Immature natural killer cell (primary cell): ENCODE measurements around the gene GRIA1. TPM values are rescaled to one million over a fixed set of nuclear protein-coding genes. Genes with fewer than 3 reads are reported as not detected.

Experiments used
- DNase-seq, 3 donors: peaks; one replicate each; pipeline ENCODE4 v3.0.0; 2022; ENCODE audit warnings: mixed read lengths in 1 of 3
- H3K27ac Mint-ChIP-seq, 6 donors: one replicate each; pipeline ENCODE4 v1.8.0; 2020; ENCODE audit warnings: mixed read lengths in 6 of 6, mild to moderate bottlenecking in 5 of 6, inconsistent platforms in 4 of 6, moderate library complexity in 3 of 6
- H3K27me3 Mint-ChIP-seq, 3 donors: one replicate each; pipeline ENCODE4 v1.8.0; 2020 to 2021; ENCODE audit warnings: low read depth in 3 of 3, mild to moderate bottlenecking in 3 of 3, mixed read lengths in 3 of 3, moderate library complexity in 3 of 3, inconsistent platforms in 1 of 3
- H3K36me3 Mint-ChIP-seq, 3 donors: one replicate each; pipeline ENCODE4 v1.8.0; 2020; ENCODE audit warnings: mixed read lengths in 3 of 3, inconsistent platforms in 2 of 3, mild to moderate bottlenecking in 2 of 3
- H3K4me1 Mint-ChIP-seq, 2 donors: one replicate each; pipeline ENCODE4 v1.8.0; 2020; ENCODE audit warnings: inconsistent platforms in 2 of 2, mild to moderate bottlenecking in 2 of 2, mixed read lengths in 2 of 2, moderate library complexity in 1 of 2
- H3K4me3 Mint-ChIP-seq, 5 donors: one replicate each; pipeline ENCODE4 v1.8.0; 2020; ENCODE audit warnings: mild to moderate bottlenecking in 5 of 5, mixed read lengths in 5 of 5, inconsistent platforms in 3 of 5, moderate library complexity in 3 of 5
- H3K9me3 Mint-ChIP-seq, 6 donors: one replicate each; pipeline ENCODE4 v1.8.0; 2020; ENCODE audit warnings: mild to moderate bottlenecking in 6 of 6, mixed read lengths in 6 of 6, inconsistent platforms in 4 of 6, moderate library complexity in 3 of 6
- polyA plus RNA-seq, 3 donors: library from polyadenylated mRNA; unstranded; fragments of 300-500 nt; fragmentation: Illumina TruSeq; gene quantifications; one replicate each; pipeline ENCODE4 v1.2.3, GENCODE V29; 2021

GRIA1 gene
- polyA plus RNA-seq, 3 donors from 2014 or later = not detected

DNA sequence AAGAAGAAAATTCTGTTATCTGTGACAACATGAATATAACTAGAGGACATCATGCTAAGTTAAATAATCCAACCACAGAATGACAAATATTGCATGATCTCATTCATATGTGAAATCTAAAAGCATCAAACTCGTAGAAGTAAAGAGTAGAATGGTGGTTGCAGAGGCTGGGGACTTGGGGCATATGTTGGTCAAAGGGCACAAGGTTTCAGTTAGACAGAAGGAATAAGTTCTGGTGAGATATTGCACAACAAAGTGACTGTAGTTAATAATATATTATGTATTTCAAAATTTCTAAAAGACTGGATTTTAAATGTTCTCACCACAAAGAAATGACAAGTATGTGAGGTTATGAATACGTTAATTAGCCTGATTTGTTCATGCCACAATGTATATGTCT is 24.8 kb downstream of the GRIA1 start:
- Mint-ChIP-seq H3K4me1 (no peaks in the 10 kb centered on the region), H3K4me3 (no peak overlapping the region), H3K36me3 (no peaks in the 10 kb centered on the region), H3K27me3 (peaks cover 1 to 9% (median 3%) of the 10 kb centered on the region in 3 donors), H3K9me3 (peaks cover 0 to 9% (median 0%) of the 10 kb centered on the region in 6 donors), H3K27ac (no peak overlapping the region)
- DNase-seq = no peak

DNA sequence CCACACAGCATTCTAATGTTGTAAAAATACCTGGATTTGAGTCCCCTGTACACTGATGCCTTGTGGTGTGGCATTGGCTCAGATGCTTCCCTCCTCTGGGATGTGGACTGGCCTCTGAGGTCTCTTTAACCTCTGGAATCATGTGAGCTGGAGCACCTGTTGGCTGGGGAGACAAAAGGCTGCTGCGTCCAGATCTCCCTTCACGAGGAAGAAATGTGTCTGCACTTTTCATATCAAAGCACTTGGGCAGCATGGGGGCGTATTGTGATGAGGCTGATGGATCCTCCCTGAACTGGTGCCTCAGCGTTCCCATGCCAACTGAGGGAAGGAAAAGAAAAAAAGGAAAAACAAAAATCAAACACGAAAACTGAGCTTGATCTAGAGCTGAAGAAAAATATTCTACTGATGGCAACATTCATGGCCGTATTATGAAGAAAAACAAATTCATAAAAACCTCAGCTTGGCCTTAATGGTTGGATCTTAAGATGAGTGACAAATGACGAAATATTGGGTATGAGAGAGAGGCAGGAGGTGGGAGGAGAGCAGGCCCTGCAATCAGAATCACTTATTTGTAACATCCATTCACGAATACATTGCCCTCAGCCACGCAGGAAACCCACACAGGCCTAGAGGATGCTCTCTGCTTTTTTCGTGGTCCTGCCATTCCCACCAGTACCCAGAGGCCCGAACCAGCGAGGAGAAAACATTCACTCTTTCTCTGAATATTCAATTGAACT is 26.2 kb downstream of the GRIA1 start:
- H3K36me3 Mint-ChIP-seq = no peaks in the 10 kb centered on the region
- H3K9me3 Mint-ChIP-seq = peaks cover 0 to 8% (median 0%) of the 10 kb centered on the region in 6 donors
- no peak overlapping the region for H3K27ac Mint-ChIP-seq
- H3K4me3 Mint-ChIP-seq = no peak overlapping the region
- DNase-seq = no peak
- H3K27me3 Mint-ChIP-seq = peaks cover 1 to 9% (median 3%) of the 10 kb centered on the region in 3 donors
- no peaks in the 10 kb centered on the region for H3K4me1 Mint-ChIP-seq

GRCh38 chr5:153517241-153517611 is 26.8 kb downstream of the GRIA1 start:
- no peak overlapping the region for H3K27ac Mint-ChIP-seq
- DNase-seq = no peak

GRCh38 chr5:153520137-153520536 is 29.7 kb downstream of the GRIA1 start:
- no peaks in the 10 kb centered on the region for H3K36me3 Mint-ChIP-seq
- no peak overlapping the region for H3K27ac Mint-ChIP-seq
- peaks cover 0 to 12% (median 3%) of the 10 kb centered on the region in 3 donors for H3K27me3 Mint-ChIP-seq
- peaks cover 0 to 2% (median 0%) of the 10 kb centered on the region in 6 donors for H3K9me3 Mint-ChIP-seq
- no peak for DNase-seq
- no peaks in the 10 kb centered on the region for H3K4me1 Mint-ChIP-seq
- no peak overlapping the region for H3K4me3 Mint-ChIP-seq

More at GRCh38 chr5:153517241-153517611, 26.8 kb downstream of the GRIA1 start:
- Mint-ChIP-seq H3K27me3 (peaks cover 1 to 9% (median 3%) of the 10 kb centered on the region in 3 donors), H3K4me3 (no peak overlapping the region), H3K4me1 (no peaks in the 10 kb centered on the region), H3K36me3 (no peaks in the 10 kb centered on the region), H3K9me3 (peaks cover 0 to 8% (median 0%) of the 10 kb centered on the region in 6 donors)

GRCh38 chr5:153520952-153521351 is 30.5 kb downstream of the GRIA1 start:
- H3K9me3 Mint-ChIP-seq = no peaks in the 10 kb centered on the region
- no peak overlapping the region for H3K4me3 Mint-ChIP-seq
- peaks cover 0 to 10% (median 2%) of the 10 kb centered on the region in 3 donors for H3K27me3 Mint-ChIP-seq
- H3K4me1 Mint-ChIP-seq = no peaks in the 10 kb centered on the region
- DNase-seq = no peak
- no peak overlapping the region for H3K27ac Mint-ChIP-seq
- no peaks in the 10 kb centered on the region for H3K36me3 Mint-ChIP-seq

- Mint-ChIP-seq H3K27me3 (peaks cover 0 to 4% (median 2%) of the 10 kb centered on the region in 3 donors), H3K4me3 (no peak overlapping the region), H3K9me3 (no peaks in the 10 kb centered on the region), H3K4me1 (no peaks in the 10 kb centered on the region), H3K27ac (no peak overlapping the region), H3K36me3 (no peaks in the 10 kb centered on the region)
- DNase-seq = no peak
These were observed 32.7 kb downstream of the GRIA1 start for GRCh38 chr5:153523211-153523610.

- Mint-ChIP-seq H3K9me3 (no peaks in the 10 kb centered on the region), H3K36me3 (no peaks in the 10 kb centered on the region), H3K27ac (no peak overlapping the region), H3K4me3 (no peak overlapping the region), H3K27me3 (peaks cover 0 to 4% (median 2%) of the 10 kb centered on the region in 3 donors), H3K4me1 (no peaks in the 10 kb centered on the region)
- no peak for DNase-seq
These were observed 33.4 kb downstream of the GRIA1 start for GRCh38 chr5:153523831-153524230.

DNA sequence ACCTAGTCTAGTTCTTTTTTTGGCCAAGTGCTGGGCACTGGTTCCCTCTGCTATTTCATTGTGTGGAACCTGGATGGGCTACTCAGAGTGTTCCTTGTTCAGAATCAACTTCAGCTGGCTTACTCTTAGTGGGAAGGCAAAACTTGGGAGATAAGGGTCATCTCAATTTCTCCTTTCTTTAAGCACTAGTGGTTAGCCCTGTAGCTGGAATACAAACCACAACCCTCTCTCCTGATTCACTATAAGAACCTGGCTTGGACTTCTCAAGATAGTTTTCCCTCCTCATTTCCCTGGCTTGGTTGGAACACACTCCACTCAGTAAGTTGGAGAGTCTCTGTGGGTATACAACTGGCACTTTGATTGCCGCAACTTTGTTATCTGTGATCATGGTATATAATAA is 35.1 kb downstream of the GRIA1 start:
- Mint-ChIP-seq H3K9me3 (no peaks in the 10 kb centered on the region), H3K4me3 (no peak overlapping the region), H3K4me1 (no peaks in the 10 kb centered on the region), H3K36me3 (no peaks in the 10 kb centered on the region), H3K27me3 (peaks cover 0 to 4% (median 2%) of the 10 kb centered on the region in 3 donors), H3K27ac (no peak overlapping the region)
- no peak for DNase-seq

DNA sequence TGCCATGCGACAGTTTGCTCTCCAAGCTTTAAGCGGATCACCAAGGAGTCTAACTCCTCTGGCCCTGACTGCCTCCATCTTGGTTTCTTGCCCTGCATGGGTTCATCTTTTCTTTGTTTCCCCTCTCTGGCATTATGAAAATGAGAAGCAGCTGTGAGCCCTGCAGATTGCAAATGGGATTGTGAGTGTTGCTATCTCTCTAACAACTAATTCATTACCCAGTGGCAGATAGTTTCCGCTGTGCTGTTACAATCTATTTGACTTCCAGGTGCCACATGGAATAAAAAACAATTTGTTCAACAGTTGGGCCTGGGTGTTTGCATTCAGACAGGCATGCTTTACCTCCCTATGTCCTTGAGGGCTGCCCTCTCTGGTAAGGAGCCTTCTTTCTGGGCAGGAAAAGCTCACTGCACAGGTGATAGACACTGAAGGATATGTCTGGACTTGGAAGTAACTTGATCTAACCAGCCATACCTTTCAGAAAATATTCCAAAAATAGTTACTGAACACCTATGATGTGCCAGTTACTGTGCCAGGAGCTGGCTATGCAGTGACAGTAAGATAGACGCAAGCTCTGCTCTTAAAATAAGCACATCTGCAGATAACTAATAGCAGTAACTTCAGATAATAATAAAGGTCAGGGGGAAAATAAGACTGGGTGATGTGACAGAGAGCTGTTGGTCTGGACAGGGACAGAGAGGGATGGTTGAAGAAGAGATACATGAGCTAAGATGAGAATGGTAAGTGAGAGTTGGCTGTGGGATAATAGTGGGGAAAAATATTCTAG is 40.1 kb downstream of the GRIA1 start:
- Mint-ChIP-seq H3K4me1 (no peaks in the 10 kb centered on the region), H3K4me3 (no peak overlapping the region), H3K27me3 (no peaks in the 10 kb centered on the region), H3K9me3 (peaks cover 0 to 2% (median 0%) of the 10 kb centered on the region in 6 donors), H3K27ac (no peak overlapping the region), H3K36me3 (no peaks in the 10 kb centered on the region)
- no peak for DNase-seq

DNA sequence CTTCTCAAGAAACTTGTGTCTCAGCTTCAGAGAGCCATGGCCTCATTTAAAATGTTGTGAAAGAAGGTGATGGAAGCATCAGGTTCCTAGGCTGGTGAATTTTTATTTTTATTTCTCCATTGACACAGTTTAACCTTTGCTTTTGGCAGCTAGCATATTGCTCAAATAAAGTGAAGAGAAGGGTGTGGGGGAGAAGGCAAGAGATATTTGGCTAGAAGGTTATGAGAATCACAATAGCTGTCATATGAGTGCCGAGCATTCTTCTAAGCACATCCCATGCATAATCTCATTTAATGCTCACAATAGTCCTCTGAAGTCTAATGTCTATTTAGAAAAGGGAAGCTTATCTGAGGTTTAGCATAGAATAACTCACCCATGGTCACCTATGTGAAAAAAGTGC is 43.1 kb downstream of the GRIA1 start:
- Mint-ChIP-seq H3K27me3 (peaks cover 0 to 2% (median 0%) of the 10 kb centered on the region in 3 donors), H3K27ac (no peak overlapping the region), H3K4me1 (no peaks in the 10 kb centered on the region), H3K36me3 (no peaks in the 10 kb centered on the region), H3K9me3 (peaks cover 0 to 2% (median 0%) of the 10 kb centered on the region in 6 donors), H3K4me3 (no peak overlapping the region)
- DNase-seq = no peak

- Mint-ChIP-seq H3K27me3 (peaks cover 0 to 2% (median 0%) of the 10 kb centered on the region in 3 donors), H3K4me3 (no peak overlapping the region), H3K9me3 (peaks cover 0 to 2% (median 0%) of the 10 kb centered on the region in 6 donors), H3K27ac (no peak overlapping the region), H3K4me1 (no peaks in the 10 kb centered on the region), H3K36me3 (no peaks in the 10 kb centered on the region)
- no peak for DNase-seq
These were observed 43.6 kb downstream of the GRIA1 start for GRCh38 chr5:153534102-153534501.

DNA sequence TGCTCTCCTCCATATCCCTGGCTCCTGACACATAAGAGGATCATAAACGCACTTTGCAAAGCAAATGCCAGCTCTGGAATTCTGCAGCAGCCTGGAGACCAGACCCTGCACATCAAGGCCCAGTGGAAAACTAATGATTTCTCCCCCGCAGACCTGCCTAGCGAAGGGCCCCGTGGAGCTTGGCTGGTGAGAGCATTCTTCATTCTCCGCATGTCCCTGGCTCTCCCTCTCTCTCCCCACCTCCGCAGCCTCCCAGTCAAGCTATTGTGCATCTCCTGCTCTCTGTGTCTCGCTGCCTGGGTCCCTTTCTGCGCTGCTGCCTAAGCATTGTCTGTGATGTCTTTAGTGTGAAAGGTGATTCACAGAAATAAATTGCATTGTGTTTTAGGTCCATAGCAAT is 46.7 kb downstream of the GRIA1 start:
- H3K36me3 Mint-ChIP-seq = no peaks in the 10 kb centered on the region
- peaks cover 0 to 2% (median 2%) of the 10 kb centered on the region in 3 donors for H3K27me3 Mint-ChIP-seq
- no peaks in the 10 kb centered on the region for H3K4me1 Mint-ChIP-seq

GRCh38 chr5:153539983-153540382 is 49.5 kb downstream of the GRIA1 start:
- peaks cover 2 to 4% (median 2%) of the 10 kb centered on the region in 3 donors for H3K27me3 Mint-ChIP-seq
- peaks cover 0 to 6% (median 0%) of the 10 kb centered on the region in 6 donors for H3K9me3 Mint-ChIP-seq
- H3K4me3 Mint-ChIP-seq = no peak overlapping the region
- no peak overlapping the region for H3K27ac Mint-ChIP-seq
- no peak for DNase-seq
- H3K36me3 Mint-ChIP-seq = no peaks in the 10 kb centered on the region
- no peaks in the 10 kb centered on the region for H3K4me1 Mint-ChIP-seq

More for the DNA sequence above, 46.7 kb downstream of the GRIA1 start:
- Mint-ChIP-seq H3K9me3 (peaks cover 0 to 6% (median 0%) of the 10 kb centered on the region in 6 donors), H3K27ac (no peak overlapping the region), H3K4me3 (no peak overlapping the region)
- DNase-seq = no peak

- peaks cover 2 to 4% (median 2%) of the 10 kb centered on the region in 3 donors for H3K27me3 Mint-ChIP-seq
- H3K9me3 Mint-ChIP-seq = peaks cover 0 to 6% (median 0%) of the 10 kb centered on the region in 6 donors
- H3K27ac Mint-ChIP-seq = no peak overlapping the region
- DNase-seq = no peak
- H3K4me3 Mint-ChIP-seq = no peak overlapping the region
- H3K36me3 Mint-ChIP-seq = no peaks in the 10 kb centered on the region
- no peaks in the 10 kb centered on the region for H3K4me1 Mint-ChIP-seq
These were observed 52.1 kb downstream of the GRIA1 start for GRCh38 chr5:153542536-153542935.
